Dedifferentiated amniotic fluid mesenchymal stem cell (primary cell): Measurements from ENCODE around the gene TRAF2.
"Not testable (repeated sequence)": the region's sequence is repeated elsewhere in the genome, so short reads cannot be mapped to it uniquely, and the experiment has no call there.

Experiments
- DNase-seq: peaks from one replicate; pipeline ENCODE4 v3.0.0-alpha.2; 2016; ENCODE audit errors: extremely low spot score

Gene TRAF2

DNA sequence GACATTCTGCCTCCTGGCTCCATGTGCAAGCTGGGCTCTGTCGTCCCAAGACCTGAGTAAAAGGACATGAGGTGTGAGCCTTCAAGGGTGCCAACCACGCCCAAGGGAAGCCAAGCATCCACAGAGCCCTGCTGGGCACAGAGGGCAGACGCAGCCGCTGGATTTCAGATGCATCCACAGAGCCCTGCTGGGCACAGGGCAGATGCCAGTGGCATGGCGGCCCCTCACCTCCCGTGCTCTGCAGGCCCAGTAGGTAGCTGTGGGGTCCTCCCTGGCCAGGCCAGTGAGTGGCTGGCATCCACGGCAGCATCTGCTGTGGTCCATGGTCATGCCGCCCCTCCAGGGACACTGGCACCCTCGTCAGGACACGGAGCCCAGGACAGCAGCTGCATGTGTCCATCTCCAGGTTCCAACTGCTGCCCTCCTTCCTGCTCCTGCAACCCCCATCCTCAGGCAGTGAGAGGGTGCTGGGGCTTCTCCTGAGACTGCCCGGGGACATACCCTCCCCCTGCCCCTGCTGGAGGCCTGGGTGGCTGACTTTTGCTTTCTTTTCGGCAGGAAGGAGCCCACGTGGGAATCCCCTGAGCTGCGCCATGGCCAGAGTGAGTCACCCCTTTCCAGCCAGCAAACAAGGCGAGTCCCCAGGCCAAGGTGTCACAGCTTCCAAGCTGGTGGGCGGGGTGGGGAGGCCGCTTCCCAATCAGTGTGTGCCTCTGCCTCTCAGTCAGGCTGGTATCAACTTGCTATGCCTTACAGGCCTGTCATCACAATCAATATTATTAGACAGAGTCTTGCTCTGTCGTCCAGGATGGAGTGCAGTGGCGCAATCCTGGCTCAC is 4.0 kb upstream of the TRAF2 start:
- DNase-seq, result peak; percentile 20

DNA sequence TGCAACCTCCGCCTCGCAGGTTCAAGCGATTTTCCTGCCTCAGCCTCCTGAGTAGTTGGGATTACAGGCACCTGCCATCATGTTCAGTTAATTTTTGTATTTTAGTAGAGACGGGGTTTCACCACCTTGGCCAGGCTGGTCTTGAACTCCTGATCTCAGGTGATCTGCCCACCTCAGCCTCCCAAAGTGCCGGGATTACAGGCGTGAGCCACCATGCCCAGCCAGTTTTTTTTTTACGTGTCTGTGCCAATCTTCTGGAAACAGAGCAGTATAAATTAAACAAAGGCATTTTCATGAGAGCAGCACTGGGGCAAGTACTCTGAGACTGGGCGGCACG is 3.4 kb upstream of the TRAF2 start:
- DNase-seq, result not testable (repeated sequence)

DNA sequence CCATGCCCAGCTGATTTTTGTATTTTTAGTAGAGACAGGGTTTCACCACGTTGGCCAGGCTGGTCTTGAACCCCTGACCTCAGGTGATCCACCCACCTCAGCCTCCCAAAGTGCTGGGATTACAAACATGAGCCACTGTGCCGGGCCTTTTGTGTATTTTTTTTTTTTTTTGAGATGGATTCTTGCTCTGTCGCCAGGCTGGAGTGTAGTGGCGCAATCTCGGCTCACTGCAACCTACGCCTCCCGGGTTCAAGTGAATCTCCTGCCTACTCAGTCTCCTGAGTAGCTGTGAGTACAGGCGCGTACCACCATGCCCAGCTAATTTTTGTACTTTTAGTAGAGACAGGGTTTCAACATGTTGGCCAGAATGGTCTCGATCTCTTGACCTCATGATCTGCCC is 2.6 kb upstream of the TRAF2 start:
- not testable (repeated sequence) for DNase-seq

DNA sequence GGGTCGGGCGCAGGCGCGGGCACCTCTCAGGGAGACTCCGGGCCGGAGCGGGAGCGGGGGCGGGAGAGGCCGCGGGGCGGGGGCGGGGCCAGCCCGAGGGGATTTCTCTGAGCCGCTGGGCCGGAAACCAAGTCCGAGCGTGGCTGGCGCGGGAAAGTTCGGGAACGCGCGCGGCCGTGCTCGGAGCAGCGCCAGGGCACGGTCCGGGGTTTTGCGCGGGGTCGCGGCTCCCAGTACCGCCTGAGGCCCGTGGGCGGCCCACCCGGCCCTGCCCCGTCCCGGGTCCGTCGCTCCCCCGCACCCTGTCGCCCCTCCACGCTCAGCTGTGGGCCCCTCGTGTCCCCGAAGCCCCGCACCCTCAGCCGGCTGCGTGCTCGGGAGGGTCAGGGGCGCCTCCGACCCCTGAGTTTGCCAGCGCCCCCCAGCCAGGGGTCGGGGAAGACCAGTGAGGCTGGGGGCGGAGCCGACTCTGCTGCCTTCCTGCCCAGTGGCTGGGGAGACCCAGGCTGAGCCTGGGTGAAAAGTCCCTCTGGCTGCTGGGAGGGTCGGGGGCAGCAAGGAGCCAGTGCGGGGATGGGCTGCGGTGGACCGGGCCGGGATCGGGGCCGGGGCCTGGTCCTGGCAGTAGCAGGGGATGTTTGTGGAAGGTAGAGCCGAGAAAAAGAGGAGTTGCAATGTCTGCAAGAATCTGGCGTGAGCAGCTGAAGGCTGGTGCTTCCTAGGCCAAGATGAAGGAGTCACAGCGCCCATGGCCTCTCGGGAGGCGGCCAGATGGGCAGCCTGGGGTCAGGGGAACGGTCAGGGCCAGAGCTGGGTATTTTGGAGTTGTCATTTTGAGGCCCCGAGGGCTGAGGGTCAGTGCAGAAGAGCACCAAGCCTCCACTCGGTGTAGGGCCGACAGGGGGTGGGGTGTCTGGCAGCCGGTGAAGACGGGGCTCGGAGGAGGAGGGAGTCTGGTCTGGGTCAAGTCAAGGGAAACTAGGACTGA is 588 bp downstream of the TRAF2 start:
- no peak for DNase-seq

DNA sequence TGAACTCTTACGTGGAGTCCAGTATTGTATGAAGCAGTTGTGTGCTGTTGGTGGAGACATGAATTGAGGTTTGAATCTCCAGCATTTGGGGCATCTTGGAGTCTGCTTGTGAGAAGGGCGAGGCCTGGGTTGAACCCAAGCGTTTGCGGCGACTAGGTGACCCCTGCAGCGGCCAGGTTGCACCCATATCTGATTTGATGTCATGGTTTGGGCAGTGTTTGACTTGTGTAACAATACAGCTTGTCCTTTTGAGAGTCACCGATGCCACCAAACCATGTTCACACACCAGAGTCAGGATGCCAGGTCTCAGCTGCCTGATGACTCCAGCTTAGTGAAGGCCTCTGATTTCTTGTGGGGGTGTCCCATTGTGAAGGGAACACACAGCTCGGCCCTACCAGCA is 2.1 kb downstream of the TRAF2 start:
- DNase-seq, result no peak

DNA sequence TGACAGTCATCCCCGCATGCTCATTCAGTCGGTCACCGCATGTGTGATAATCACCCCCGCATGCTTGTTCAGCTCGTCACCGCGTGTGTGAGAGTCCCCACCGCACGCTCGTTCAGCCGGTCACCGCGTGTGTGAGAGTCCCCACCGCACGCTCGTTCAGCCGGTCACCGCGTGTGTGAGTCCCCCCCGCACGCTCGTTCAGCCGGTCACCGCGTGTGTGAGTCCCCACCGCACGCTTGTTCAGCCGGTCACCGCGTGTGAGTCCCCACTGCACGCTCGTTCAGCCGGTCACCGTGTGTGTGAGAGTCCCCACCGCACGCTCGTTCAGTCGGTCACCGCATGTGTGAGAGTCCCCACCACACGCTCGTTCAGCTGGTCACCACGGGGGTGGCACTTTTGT is 3.5 kb downstream of the TRAF2 start:
- DNase-seq, result no peak

DNA sequence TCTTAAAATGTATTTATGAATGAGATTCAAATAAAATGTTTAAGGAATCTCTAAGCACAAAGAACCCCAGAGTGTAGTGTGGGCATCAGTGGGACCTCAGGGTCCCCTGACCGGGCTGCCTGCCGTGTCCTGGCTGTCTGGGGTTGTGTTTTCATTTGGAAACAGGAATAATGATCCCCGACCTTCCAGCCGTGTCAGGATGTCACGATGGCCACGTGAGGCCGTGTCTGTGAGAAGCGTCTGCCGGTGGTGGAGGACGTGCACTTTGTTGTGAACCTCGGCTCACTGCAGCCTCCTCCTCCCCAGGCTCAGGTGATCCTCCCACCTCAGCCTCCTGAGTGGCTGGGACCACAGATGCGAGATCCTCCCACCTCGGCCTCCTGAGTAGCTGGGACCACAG is 4.3 kb downstream of the TRAF2 start:
- no peak for DNase-seq

DNA sequence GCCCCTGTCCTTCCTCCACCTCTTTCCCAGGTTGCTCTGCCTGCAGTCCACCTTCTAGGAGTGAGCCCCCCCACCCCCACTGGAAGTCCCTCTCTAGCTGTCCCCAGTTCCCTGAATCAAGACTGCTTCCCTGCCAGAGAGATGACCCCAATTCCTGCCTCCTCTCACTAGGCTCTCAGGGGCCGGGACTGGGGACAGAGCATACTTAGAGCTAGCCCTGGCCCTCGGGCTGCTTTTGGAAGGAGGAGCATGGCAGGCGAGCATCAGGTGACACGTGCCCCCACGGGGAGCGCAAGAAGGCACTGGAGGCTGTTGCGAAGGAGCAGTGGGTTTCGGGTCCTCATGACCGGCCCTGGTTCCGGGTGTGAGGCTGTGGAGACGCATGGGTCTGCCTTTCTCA is 9.7 kb downstream of the TRAF2 start:
- DNase-seq, result no peak

DNA sequence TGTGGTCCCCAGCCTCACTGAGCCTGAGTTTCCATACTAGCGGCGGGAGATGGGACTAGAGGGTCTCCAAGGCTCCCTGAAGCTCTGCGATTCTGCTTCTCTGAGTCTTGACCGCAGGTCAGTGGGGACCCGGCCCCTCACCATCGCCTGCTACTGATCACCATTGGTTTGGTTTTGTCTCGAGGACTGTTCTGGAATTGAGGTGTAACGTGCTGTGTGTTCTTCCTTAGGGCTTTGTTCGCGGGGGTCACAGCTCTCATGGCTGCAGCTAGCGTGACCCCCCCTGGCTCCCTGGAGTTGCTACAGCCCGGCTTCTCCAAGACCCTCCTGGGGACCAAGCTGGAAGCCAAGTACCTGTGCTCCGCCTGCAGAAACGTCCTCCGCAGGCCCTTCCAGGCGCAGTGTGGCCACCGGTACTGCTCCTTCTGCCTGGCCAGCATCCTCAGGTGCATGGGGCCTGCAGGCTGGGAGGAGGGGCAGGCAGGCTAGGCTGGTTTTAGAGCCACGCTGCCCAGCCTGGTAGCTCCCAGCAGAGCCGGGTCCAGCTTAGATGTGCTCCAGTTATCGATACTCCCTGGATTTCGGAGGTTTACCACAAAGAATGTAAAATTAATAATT is 12.3 kb downstream of the TRAF2 start:
- DNase-seq, result no peak

DNA sequence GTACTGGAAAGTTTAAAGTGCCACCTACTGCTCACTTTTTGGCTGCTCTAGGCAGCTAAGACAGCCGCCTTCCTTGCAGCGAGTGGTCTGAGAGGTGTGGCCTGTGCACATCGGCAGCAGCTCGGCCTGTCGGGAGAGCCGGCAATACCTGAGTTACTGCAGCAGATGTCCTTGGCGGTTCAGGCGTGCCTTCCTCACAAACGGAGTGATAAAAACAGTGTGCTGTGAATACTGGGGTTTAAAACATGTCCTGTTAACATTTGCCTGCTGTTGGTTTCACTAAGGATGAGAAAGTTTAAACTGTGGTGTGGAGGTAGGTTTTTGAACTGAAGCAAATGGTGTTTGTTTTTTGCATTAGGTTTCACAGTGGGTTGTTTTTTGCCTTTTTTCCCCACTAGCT is 12.9 kb downstream of the TRAF2 start:
- DNase-seq, result no peak

DNA sequence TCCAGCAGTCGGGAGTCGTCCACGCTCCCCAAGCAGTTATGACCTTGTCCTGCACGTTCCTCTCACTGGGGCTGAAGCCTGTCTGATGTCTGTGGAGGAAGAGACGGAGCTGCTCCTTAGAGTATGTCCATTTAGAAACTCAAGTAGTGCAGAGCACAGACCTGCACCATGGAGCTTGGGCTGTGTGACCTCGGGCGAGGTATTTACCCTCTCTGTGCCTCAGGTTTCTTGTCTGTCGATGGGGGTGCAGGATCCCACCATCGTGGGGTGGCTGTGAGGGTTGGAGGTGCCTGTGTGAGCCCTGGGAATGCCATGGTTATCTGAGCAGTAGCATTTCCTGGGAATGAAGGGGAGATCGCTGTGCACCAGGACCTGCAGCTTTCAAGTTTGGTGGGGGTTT is 14.2 kb downstream of the TRAF2 start:
- DNase-seq, result no peak

DNA sequence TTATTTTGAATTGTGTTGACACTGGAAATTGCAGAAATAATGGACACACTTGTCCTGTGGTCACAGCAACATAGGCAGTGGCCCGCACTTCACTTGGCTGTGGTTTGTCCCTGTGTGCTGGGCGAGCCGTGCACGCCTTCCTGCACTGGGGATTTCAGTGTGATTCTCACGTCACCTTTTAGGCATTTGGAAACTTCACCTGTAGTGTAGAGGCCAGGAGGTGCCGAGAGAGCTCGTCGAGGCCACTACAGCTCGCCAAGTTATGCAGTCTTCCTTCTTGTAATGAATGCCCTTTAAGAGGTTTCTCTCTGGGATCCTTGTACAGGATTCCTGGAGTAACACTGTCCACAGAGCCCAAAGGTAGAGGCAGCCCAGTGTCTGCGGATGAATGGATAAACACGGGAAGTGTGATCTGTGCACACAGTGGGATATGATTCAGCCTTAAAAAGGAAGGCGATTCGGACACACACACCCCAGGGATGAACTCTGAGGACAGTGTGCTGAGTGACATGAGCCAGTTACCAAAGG is 14.7 kb downstream of the TRAF2 start:
- DNase-seq, result no peak

DNA sequence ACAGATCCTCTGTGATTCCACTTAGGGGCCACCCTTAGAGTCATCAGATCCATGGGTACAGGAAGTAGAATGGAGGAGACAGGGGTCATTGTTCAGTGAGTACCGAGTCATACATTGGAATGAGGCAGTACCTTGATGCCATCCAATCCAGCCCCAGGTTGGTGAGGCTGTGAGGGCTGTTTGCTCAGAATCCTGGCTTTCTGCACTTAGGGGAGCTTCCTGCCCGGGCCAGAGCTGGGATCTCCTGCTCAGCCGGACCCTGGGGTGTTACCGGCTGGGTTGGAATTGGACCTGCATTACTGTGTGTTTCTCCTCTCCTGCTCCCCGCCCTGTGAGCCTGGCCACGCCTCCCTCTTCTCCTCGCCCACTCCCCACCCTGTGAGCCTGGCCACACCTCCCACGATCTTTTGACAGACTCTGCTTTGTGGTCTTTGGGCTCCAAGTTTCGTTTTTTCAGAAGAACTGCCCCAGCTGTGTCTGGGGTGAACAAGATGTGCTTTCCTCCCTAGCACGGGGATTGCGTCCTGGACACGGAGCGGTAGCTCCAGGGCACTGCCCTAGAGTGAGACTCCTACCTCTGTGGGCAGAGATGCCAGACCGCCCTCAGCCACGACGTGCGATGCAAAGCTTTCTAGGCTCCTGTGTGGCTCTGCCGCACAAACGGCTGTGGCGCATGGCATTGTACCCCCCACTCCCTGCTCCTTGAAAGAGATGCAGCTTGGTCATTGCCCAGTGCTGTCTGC is 15.4 kb downstream of the TRAF2 start:
- DNase-seq, result no peak

DNA sequence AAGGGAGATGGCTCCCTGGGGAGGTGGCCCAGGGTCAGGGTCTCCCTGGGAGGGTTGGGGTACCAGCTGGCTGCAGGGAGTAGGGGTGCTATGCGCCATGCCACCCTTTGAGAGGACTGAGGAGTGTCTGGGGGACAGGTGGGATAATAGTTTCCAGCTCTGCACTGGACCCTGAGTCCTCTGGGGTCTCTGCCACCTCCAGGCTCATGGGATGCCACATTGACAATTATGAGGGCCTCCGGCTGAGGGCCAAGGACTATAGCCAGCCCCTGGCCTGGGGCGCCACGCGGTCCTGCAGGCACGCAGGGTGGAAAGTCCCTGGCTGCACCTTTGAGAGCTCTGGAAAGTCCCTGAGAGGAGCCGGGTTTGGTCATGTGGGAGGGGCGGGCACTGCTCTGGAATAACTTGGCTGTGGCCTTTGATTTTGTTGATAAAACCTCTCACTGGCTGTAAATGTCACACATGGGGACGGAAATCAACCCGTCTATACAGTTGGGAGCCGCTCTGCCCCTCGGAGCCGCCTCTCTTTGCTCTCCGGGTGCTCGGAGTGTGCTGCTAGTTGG is 16.0 kb downstream of the TRAF2 start:
- peak; percentile 36 for DNase-seq

DNA sequence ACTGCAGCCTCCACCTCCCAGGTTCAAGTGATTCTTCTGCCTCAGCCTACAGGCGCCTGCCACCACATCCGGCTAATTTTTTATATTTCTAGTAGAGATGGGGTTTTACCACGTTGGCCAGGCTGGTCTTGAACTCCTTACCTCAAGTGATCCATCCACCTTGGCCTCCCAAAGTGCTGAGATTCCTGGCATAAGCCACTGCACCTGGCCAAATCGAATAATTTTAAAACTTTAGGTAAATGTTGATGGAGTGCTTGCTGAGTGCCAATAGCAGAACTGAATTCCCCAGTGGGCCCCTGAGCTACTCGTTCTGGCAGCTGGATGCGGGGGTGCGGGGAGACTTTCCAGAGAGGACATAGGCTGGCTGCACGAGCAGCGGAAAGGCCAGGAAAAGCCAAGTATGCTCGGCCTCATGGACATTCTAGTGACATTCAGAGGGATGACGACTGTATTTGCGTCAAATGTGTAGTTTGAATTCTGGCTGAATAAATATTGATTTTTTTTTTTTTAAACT is 16.8 kb downstream of the TRAF2 start:
- no peak for DNase-seq

DNA sequence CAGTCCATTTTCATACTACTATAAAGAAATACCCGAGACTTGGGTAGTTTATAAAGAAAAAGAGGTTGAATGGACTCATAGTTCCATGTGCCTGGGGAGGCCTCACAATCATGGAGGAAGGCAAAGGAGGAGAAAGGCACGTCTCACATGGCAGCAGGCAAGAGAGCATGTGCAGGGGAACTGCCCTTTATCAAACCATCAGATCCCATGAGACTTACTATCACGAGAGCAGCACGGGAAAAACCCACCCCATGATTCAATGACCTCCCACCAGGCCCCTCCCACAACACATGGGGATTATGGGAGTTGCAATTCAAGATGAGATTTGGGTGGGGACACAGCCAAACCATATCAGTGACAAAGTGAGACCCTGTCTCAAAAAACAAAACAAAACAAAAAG is 19.9 kb downstream of the TRAF2 start:
- no peak for DNase-seq

DNA sequence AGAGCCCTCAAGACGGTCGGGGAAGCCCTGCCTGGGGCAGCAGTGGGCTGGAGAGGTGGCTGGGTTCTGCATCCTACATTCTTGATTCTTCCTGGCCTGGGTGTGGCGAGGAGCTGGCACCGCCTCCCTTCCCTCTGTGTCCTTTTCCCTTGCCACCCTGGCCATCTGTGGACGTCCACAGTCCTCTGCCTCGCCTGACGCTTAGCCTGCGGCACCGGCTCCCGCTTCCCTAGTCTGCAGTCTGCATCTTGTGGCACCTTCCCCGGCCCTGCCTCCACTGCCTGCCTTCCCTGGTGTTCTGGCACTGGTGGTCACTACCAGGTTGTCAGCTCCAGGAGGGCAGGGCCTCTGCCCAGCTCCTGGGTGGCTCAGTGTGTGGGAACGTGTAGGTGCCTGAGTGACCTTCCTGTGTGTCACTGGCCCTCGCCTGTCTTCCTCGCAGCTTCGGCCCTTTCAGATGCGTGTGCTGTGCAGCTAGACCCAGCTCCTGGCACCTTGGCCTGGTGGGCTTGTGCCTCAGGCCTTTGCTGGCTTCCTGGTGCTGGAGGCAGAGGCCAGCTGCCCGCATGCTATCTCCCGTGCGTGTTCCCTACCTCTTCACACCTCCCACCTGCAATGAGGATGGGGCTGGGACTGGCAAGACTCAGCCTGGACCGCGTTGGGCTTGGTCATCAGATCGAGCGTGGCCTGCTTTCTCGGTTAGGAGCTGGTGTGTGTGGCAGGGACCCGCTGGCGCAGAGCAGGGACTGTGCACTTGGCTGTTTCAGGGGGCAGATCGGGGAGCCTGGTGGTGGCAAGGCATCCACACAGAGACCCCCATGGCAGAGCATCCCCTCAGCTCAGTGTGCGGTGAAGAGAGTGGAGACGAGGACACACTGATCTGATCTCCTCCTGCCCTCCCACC is 20.9 kb downstream of the TRAF2 start:
- no peak for DNase-seq

DNA sequence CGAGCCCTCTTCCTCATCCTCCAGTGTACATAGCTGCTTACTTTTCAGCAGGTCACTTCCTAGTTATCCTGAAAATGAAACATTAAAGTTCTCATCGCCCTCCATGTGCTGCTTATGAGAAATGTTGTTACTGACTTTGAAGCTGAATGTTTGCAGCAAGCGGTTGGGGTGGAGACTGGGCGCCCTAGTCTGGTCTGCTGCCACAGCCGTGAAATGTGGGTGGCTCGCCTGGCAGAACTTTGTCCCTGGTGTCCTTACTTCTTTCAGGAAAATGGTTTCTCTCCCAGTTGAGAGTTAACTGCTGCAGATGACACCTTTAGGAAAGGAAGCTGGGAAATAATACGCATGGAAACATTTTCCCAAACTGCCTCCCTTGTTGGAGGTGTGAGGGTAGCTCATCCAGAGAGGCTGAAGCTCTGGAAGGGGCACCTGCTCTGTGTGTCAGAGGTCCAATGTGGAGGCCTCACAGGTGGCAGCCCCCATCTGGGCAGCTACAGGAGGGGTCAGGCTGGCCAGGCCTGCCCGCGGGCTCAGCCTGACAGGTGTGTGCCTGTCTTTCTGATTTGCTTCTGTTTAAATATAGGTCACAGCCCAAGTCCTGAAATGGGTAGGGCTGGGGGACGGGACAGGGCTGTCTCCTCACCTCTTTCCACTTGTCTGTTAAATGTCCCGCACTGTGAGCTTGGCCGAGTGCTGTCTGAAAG is 24.0 kb downstream of the TRAF2 start:
- no peak for DNase-seq

DNA sequence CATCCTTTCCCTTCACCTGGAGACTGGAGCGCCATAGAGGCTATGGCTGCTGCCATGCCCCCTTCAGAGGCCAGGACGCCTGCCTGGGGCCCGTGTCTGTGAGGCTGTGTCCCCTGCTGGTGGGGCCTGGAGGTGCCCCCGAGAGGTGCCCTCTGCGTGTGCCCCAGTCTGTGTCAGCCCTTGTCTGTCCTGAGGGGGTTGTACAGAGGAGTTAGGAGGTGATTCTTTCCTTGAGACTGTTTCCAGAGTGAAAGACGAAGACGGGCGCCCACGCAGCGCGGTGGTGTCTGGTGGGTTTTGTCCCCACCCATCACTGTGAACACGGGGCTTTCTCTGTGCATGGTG is 24.6 kb downstream of the TRAF2 start:
- no peak for DNase-seq
